Motor neuron (in vitro differentiated cells): ENCODE data around the gene ZNF316. TPM values are rescaled to one million over a fixed set of nuclear protein-coding genes. Genes with fewer than 3 reads are reported as not detected.
A peak's percentile ranks its signal among the peaks of the same experiment; 100 is the strongest.

ENCODE experiments used
- ATAC-seq, 8 experiments: fragments of 200-7000 bp; cut with Tn5 transposase; replicated peaks in 6 of 8; 2 replicates each; pipeline ENCODE4 v1.8.0; 2021; ENCODE audit warnings: mild to moderate bottlenecking in 8 of 8, moderate library complexity in 8 of 8
- H3K27ac ChIP-seq, 2 donors: fragments of 250-450 bp; sonication (Bioruptor Pico); 2 replicates each; pipeline ENCODE4 v1.9.0; 2021; ENCODE audit warnings: antibody characterized with exemption in 2 of 2, mild to moderate bottlenecking in 2 of 2, moderate library complexity in 1 of 2
- H3K4me1 ChIP-seq, 2 donors: fragments of 250-450 bp; sonication (Bioruptor Pico); replicated peaks in 1 of 2; 2 replicates each; pipeline ENCODE4 v1.6.1; 2021; ENCODE audit warnings: antibody characterized with exemption in 2 of 2, mild to moderate bottlenecking in 2 of 2, moderate library complexity in 1 of 2
- H3K4me3 ChIP-seq, 5 donors: fragments of 250-450 bp; sonication (Bioruptor Pico); 2 replicates each; pipeline ENCODE4 v1.9.0; 2021; ENCODE audit warnings: antibody characterized with exemption in 5 of 5, mild to moderate bottlenecking in 5 of 5, moderate library complexity in 4 of 5
- WGBS, 10 experiments: fragments of 450-650 bp; shearing (Covaris generic); methylation state at CpG; one replicate each; pipeline ENCODE4 v1.0.0; 2022; 5-methylcytosine and 5-hydroxymethylcytosine counted together
- in situ Hi-C, 9 experiments: fragments of 400-800 bp; cut with MboI; loops; one replicate each; pipeline ENCODE4 v1.15.0; 2021; ENCODE audit warnings: low sequenced_read_pairs in 9 of 9, low pct_unique_long_range_greater_than_20kb in 2 of 9; ENCODE audit not compliant: unreplicated experiment in 9 of 9
- total RNA-seq, 8 experiments: library from RNA; unstranded; fragments of 300-600 nt; gene quantifications; 2 replicates each; pipeline versions ENCODE4 v1.2.3 to v1.2.4, GENCODE V29; 2022

ZNF316 gene
- total RNA-seq, 8 experiments from 2014 or later = 6.2 to 16.8 (median 12.4) TPM

- H3K4me3 ChIP-seq = no peak overlapping the region
- 80 to 100% (median 99%) methylated on average over 1 to 6 of the region's 21 CpGs; no CpG with 5 or more reads in 4 of the 10 experiments for WGBS, 10 experiments
- ATAC-seq = no peak
- no peaks in the 10 kb centered on the region for H3K4me1 ChIP-seq
- in situ Hi-C loops = no loop called here
- H3K27ac ChIP-seq = no peak overlapping the region
These were observed 7.0 kb downstream of the ZNF316 start for GRCh38 chr7:6643915-6644625.

GRCh38 chr7:6644728-6645127 is 7.6 kb downstream of the ZNF316 start:
- WGBS, 10 experiments = 60 to 98% (median 88%) methylated on average over 1 to 5 of the region's 10 CpGs; no CpG with 5 or more reads in 6 of the 10 experiments
- in situ Hi-C loops = no loop called here
- Histone ChIP-seq H3K4me1 (no peaks in the 10 kb centered on the region), H3K4me3 (no peak overlapping the region), H3K27ac (no peak overlapping the region)
- ATAC-seq = no peak

- no peak overlapping the region for H3K4me3 ChIP-seq
- ATAC-seq = peak in 1 of 8 experiments; percentile 16
- in situ Hi-C loops = no loop called here
- H3K4me1 ChIP-seq = no peaks in the 10 kb centered on the region
- H3K27ac ChIP-seq = no peak overlapping the region
- WGBS, 10 experiments = 100% methylated on average over 3 of the region's 8 CpGs; no CpG with 5 or more reads in 9 of the 10 experiments
These were observed 9.3 kb downstream of the ZNF316 start for GRCh38 chr7:6646465-6646864.

- H3K4me3 ChIP-seq = no peak overlapping the region
- H3K27ac ChIP-seq = no peak overlapping the region
- in situ Hi-C loops = no loop called here
- WGBS, 10 experiments = 67 to 100% (median 95%) methylated on average over 1 to 2 of the region's 8 CpGs; no CpG with 5 or more reads in 6 of the 10 experiments
- ATAC-seq = peak in 1 of 8 experiments; percentile 3
- no peaks in the 10 kb centered on the region for H3K4me1 ChIP-seq
These were observed 10.0 kb downstream of the ZNF316 start for GRCh38 chr7:6647080-6647479.

GRCh38 chr7:6647541-6647940 is 10.4 kb downstream of the ZNF316 start:
- in situ Hi-C loops = no loop called here
- Histone ChIP-seq H3K4me3 (no peak overlapping the region), H3K27ac (no peak overlapping the region), H3K4me1 (no peaks in the 10 kb centered on the region)
- ATAC-seq = no peak
- 75 to 100% (median 90%) methylated on average over 2 to 4 of the region's 14 CpGs; no CpG with 5 or more reads in 7 of the 10 experiments for WGBS, 10 experiments

- no peak for ATAC-seq
- WGBS, 10 experiments = 84 to 100% (median 92%) methylated on average over 3 to 5 of the region's 17 CpGs; no CpG with 5 or more reads in 4 of the 10 experiments
These were observed 11.1 kb downstream of the ZNF316 start for GRCh38 chr7:6648066-6648814.

GRCh38 chr7:6648815-6649104 is 11.6 kb downstream of the ZNF316 start:
- H3K27ac ChIP-seq = no peak overlapping the region
- no peak for ATAC-seq
- no peaks in the 10 kb centered on the region for H3K4me1 ChIP-seq
- in situ Hi-C loops = no loop called here
- 93 to 100% (median 100%) methylated on average over 1 to 3 of the region's 5 CpGs; no CpG with 5 or more reads in 7 of the 10 experiments for WGBS, 10 experiments
- H3K4me3 ChIP-seq = no peak overlapping the region

More at GRCh38 chr7:6648066-6648814, 11.1 kb downstream of the ZNF316 start:
- H3K4me3 ChIP-seq = no peak overlapping the region
- H3K27ac ChIP-seq = no peak overlapping the region
- in situ Hi-C loops = no loop called here
- no peaks in the 10 kb centered on the region for H3K4me1 ChIP-seq

GRCh38 chr7:6649241-6649961 is 12.3 kb downstream of the ZNF316 start:
- WGBS, 10 experiments = 83 to 100% (median 89%) methylated on average over 1 to 7 of the region's 13 CpGs; no CpG with 5 or more reads in 6 of the 10 experiments
- no peak for ATAC-seq
- Histone ChIP-seq H3K27ac (no peak overlapping the region), H3K4me3 (no peak overlapping the region), H3K4me1 (no peaks in the 10 kb centered on the region)
- in situ Hi-C loops = no loop called here

GRCh38 chr7:6650086-6650485 is 13.0 kb downstream of the ZNF316 start:
- 40 to 100% (median 93%) methylated on average over 1 to 6 of the region's 10 CpGs; no CpG with 5 or more reads in 3 of the 10 experiments for WGBS, 10 experiments
- H3K27ac ChIP-seq = no peak overlapping the region
- ATAC-seq = no peak
- in situ Hi-C loops = no loop called here
- H3K4me1 ChIP-seq = no peaks in the 10 kb centered on the region
- no peak overlapping the region for H3K4me3 ChIP-seq

GRCh38 chr7:6650521-6651011 is 13.4 kb downstream of the ZNF316 start:
- ATAC-seq = no peak
- Histone ChIP-seq H3K27ac (no peak overlapping the region), H3K4me3 (no peak overlapping the region), H3K4me1 (no peaks in the 10 kb centered on the region)
- 83 to 100% (median 100%) methylated on average over 1 to 6 of the region's 12 CpGs; no CpG with 5 or more reads in 2 of the 10 experiments for WGBS, 10 experiments
- in situ Hi-C loops = no loop called here

GRCh38 chr7:6651851-6652445 is 14.8 kb downstream of the ZNF316 start:
- Histone ChIP-seq H3K4me1 (no peaks in the 10 kb centered on the region), H3K4me3 (no peak overlapping the region), H3K27ac (no peak overlapping the region)
- 85 to 100% (median 94%) methylated on average over 2 to 11 of the region's 32 CpGs; no CpG with 5 or more reads in 4 of the 10 experiments for WGBS, 10 experiments
- in situ Hi-C loops = no loop called here
- ATAC-seq = no peak

- no peak for ATAC-seq
- H3K4me1 ChIP-seq = no peaks in the 10 kb centered on the region
- H3K4me3 ChIP-seq = no peak overlapping the region
- in situ Hi-C loops = no loop called here
- 80 to 100% (median 99%) methylated on average over 4 to 25 of the region's 75 CpGs; no CpG with 5 or more reads in 6 of the 10 experiments for WGBS, 10 experiments
- H3K27ac ChIP-seq = no peak overlapping the region
These were observed 15.4 kb downstream of the ZNF316 start for GRCh38 chr7:6652446-6653011.
